GM12865 (cell line): ENCODE measurements around the gene HNF4A.

Experiments
- DNase-seq: peaks from one replicate; pipeline ENCODE4 v3.0.0; 2010; ENCODE audit warnings: low read depth
- H3K4me3 ChIP-seq: 2 replicates; pipeline ENCODE4 v1.5.1; 2011; ENCODE audit warnings: mild to moderate bottlenecking, low read depth, low read length, control low read depth
- CTCF ChIP-seq: IDR thresholded peaks from 2 replicates; pipeline ENCODE4 v1.5.1; 2011; ENCODE audit warnings: low read length, control low read depth, low read depth, inconsistent platforms; ENCODE audit not compliant: insufficient read depth; ENCODE audit errors: missing control alignments

HNF4A gene

DNA sequence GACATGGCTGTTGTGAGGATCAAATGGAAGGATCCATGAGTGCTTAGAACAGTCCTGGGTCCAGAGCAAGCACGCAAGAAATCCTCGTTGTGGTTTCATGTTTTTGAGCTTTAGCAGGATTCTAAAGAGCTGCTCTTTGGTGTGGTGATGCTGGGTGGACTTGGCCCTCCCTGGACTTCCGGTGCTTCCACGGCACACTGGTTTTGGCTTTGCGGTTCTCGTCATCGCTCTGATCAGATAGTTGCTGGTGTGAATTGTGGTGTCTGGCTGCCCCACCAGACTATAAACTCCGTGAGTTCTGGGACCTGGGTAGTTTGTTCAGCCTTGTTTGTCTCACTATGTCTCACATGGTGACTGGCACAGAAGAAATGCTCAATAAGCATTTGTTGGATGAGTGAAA lies 3.3 kb downstream of the HNF4A start:
- peak; percentile 58 for DNase-seq
- no peak overlapping the region for H3K4me3 ChIP-seq
- TF ChIP-seq CTCF, result no peak

DNA sequence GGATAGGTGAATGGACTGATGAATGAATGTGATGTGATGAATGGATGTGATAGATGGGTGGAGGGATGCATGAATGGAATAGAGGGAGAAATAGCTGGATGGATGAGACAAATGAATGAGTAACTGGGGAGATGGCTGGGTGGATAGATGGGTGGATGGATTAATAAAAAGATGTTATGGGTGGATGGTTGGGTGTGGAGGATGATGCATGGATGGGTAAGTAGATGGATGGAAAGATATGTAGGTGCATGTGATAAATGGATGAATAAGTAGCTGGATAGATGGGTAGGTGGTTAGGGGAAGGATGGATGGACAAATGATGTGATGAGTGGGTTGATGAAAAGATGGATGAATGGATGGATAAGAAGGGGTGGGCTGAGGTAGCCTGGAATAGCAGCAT lies 4.7 kb downstream of the HNF4A start:
- H3K4me3 ChIP-seq, result no peak overlapping the region
- TF ChIP-seq CTCF, result no peak
- no peak for DNase-seq

DNA sequence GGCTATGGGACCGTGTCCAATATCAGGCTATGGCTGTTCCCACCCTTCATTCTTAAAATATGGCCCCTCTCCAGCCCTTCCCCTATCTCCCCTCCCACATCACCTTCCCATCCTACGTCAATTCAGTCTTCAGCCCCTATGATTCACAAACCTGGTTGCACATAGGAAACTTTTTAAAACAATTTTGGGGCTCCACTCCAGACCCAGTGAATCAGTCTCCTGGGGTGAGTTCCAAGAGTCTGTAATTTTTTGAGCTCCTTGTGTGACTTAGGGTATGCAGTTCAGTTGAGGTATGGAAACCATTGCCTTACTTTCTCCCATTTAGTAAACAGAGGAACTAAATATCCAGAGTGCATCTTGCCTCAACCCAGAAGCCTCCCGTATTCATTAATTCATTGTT lies 5.5 kb downstream of the HNF4A start:
- H3K4me3 ChIP-seq, result no peak overlapping the region
- no peak for DNase-seq
- no peak for TF ChIP-seq CTCF

GRCh38 chr20:44362466-44362940 lies 7.0 kb downstream of the HNF4A start:
- TF ChIP-seq CTCF, result no peak
- no peak for DNase-seq
- H3K4me3 ChIP-seq, result no peak overlapping the region

DNA sequence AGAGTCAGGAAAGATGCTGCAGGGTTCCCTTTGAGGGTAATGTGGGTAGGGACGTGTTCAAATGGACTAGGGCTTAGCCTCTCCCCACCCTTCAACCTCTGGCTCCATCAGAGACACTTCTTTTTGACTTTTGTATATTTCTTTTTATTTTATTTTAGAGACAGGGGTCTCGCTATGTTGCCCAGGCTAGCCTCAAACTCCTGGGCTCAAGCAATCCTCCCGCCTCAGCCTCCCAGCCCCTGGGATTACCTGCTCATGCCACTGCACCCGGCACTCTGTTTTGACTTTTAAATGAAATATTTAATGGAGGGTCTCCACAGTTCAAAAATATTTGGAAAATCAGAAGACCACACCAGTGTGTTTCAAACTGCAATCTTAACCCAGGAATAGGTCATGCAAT lies 8.6 kb downstream of the HNF4A start:
- H3K4me3 ChIP-seq, result no peak overlapping the region
- DNase-seq, result no peak
- no peak for TF ChIP-seq CTCF

- H3K4me3 ChIP-seq, result no peak overlapping the region
- DNase-seq, result no peak
- TF ChIP-seq CTCF, result no peak
These were observed 9.3 kb downstream of the HNF4A start for GRCh38 chr20:44364780-44365179.

GRCh38 chr20:44367746-44368145 lies 12.2 kb downstream of the HNF4A start:
- TF ChIP-seq CTCF, result no peak
- DNase-seq, result no peak
- H3K4me3 ChIP-seq, result no peak overlapping the region
